Measurements from ENCODE around the gene TLDC2. TPM values are rescaled to one million over a fixed set of nuclear protein-coding genes. Genes with fewer than 3 reads are reported as not detected.
"Not testable (repeated sequence)": the region's sequence is repeated elsewhere in the genome, so short reads cannot be mapped to it uniquely, and the experiment has no call there.

TLDC2 gene
- total and polyA plus RNA-seq, 2 of the 8 experiments (the other 6 are each of a cell fraction or from before 2014, with no cell fraction given) = 0.29 to 0.34 TPM

DNA sequence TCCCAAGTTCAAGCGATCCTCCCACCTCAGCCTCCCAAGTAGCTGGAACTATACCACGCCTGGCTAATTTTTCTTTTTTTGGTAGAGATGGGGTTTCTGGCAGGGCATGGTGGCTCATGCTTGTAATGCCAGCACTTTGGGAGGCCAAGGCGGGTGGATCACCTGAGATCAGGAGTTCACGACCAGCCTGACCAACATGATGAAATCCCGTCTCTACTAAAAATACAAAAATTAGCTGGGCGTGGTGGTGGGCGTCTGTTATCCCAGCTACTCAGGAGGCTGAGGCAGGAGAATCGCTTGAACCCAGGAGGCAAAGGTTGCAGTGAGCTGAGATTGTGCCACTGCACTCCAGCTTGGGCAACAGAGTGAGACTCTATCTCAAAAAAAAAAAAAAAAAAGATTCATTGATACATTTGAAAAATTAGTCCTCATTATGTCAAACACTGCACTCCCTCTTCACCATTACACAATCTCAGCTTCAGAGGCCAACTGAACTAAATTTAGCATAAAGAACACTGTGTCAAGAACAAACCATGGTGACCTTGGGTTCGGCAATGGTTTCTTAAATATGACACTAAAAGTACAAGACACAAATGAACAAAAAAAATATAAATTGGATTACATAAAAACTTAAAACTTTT lies 60.9 kb downstream of the TLDC2 start:
- not testable (repeated sequence) for H4K91ac ChIP-seq (replicated peaks; ENCODE audit: insufficient read length, low read length); H2BK15ac ChIP-seq (ENCODE audit: low read length); H3K79me2 ChIP-seq (ENCODE audit: control insufficient read depth in 1 of 2, insufficient read depth in 2 of 2, low read length in 2 of 2); H3K23ac ChIP-seq (ENCODE audit: insufficient read length); H3K18ac ChIP-seq (ENCODE audit: extremely low read depth, low read length); H3K4me1 ChIP-seq (replicated peaks in 1 of 4; ENCODE audit: control insufficient read depth in 3 of 4, insufficient read depth in 4 of 4, low read length in 3 of 4); H2BK20ac ChIP-seq (ENCODE audit: low read length); H2AFZ ChIP-seq (ENCODE audit: low read length); H3K79me1 ChIP-seq (ENCODE audit: low read depth, low read length); H3K4ac ChIP-seq (replicated peaks; ENCODE audit: insufficient read length, low read depth, low read length); H3K9me3 ChIP-seq (ENCODE audit: insufficient read depth in 2 of 2, low read depth in 1 of 2, low read length in 1 of 2); DNase-seq (ENCODE audit: low read depth in 1 of 2, low spot score in 2 of 2); H3K27ac ChIP-seq (ENCODE audit: low read depth, low read length); H2BK12ac ChIP-seq (ENCODE audit: low read depth, low read length); H3K4me2 ChIP-seq (ENCODE audit: insufficient read depth in 1 of 2, low read depth in 2 of 2, low read length in 2 of 2); H2BK5ac ChIP-seq (ENCODE audit: low read depth, low read length); H4K20me1 ChIP-seq (replicated peaks in 1 of 2; ENCODE audit: control insufficient read depth in 1 of 2, insufficient read depth in 2 of 2, low read length in 2 of 2); H3K56ac ChIP-seq (replicated peaks; ENCODE audit: insufficient read length, low read depth, low read length); H2BK120ac ChIP-seq (replicated peaks; ENCODE audit: low read depth, low read length); H4K8ac ChIP-seq (ENCODE audit: extremely low read depth, insufficient read depth, low read length); FAIRE-seq; H4K5ac ChIP-seq (ENCODE audit: insufficient read length, low read depth, low read length); H3K4me3 ChIP-seq (ENCODE audit: extremely low read depth in 1 of 4, insufficient read depth in 2 of 4, low read depth in 3 of 4, low read length in 4 of 4); H3K9ac ChIP-seq (replicated peaks in 1 of 4; ENCODE audit: extremely low read depth in 1 of 4, low read depth in 3 of 4, low read length in 3 of 4); H3K27me3 ChIP-seq (replicated peaks in 1 of 4; ENCODE audit: control insufficient read depth in 3 of 4, extremely low read depth in 1 of 4, insufficient read depth in 3 of 4, low read length in 3 of 4); H2AK5ac ChIP-seq (ENCODE audit: low read depth, low read length); H3K23me2 ChIP-seq (ENCODE audit: low read depth, low read length); H3K14ac ChIP-seq (ENCODE audit: insufficient read length)
- POLR2A ChIA-PET (ENCODE audit: partially characterized antibody) = interaction anchor here (0.8 kb wide), 1 partner anchor 386 kb away, joined by 3 read pairs; no protein-coding TSS in a partner anchor
- H3K36me3 ChIP-seq (ENCODE audit: control insufficient read depth in 2 of 4, insufficient read depth in 4 of 4, low read length in 3 of 4) = peaks cover 2 to 34% (median 9%) of the 10 kb centered on the region in 4 experiments; a peak in 5 of 8 replicates
- WGBS, 2 experiments (ENCODE audit: extremely low coverage in 1 of 2, insufficient coverage in 1 of 2, insufficient read length in 1 of 2, insufficient replicate concordance in 2 of 2, low coverage in 1 of 2, low lambda C conversion rate in 2 of 2, missing lambda C conversion rate in 1 of 2) = 82% methylated on average over 9 of the region's 9 CpGs; no CpG with 5 or more reads in 1 of the 2 experiments
- CTCF ChIA-PET (ENCODE audit: partially characterized antibody) = interaction anchor here (0.7 to 1.5 kb wide), 4 partner anchors 14 to 444 kb away, joined by 3 to 4 read pairs (median 3); a partner anchor contains a TSS

Measured in H1 (cell line).